Prostate gland (tissue), 2 donors: ENCODE measurements around the gene NOS1AP. TPM values are rescaled to one million over a fixed set of nuclear protein-coding genes. Genes with fewer than 3 reads are reported as not detected.

Source experiments
- DNase-seq: peaks from one replicate; pipeline ENCODE4 v3.0.0-alpha.2; 2019; ENCODE audit warnings: low spot score
- H3K27ac ChIP-seq, 2 donors: fragments of 200-600 bp; sonication (generic); 2 replicates each; pipeline ENCODE4 v1.5.1; 2017 to 2019
- H3K27me3 ChIP-seq: fragments of 200-600 bp; sonication (generic); replicated peaks from 2 replicates; pipeline ENCODE4 v1.5.1; 2019; ENCODE audit not compliant: insufficient read depth
- H3K36me3 ChIP-seq, 2 donors: fragments of 200-600 bp; sonication (generic); 1 replicate in 1 of 2; 2 replicates in 1 of 2; pipeline versions ENCODE4 v1.5.1 to v1.8.1; 2017 to 2019
- H3K4me1 ChIP-seq: fragments of 200-600 bp; sonication (generic); replicated peaks from 2 replicates; pipeline ENCODE4 v1.5.1; 2019
- H3K4me3 ChIP-seq, 2 donors: fragments of 200-600 bp; sonication (generic); 2 replicates each; pipeline ENCODE4 v1.5.1; 2017 to 2019
- H3K9me3 ChIP-seq: fragments of 200-600 bp; sonication (generic); 2 replicates; pipeline ENCODE4 v1.5.1; 2017
- CTCF ChIP-seq, 4 experiments: fragments of 200-600 bp in 2 of 4; fragments of 450-650 bp in 2 of 4; sonication (generic) in 2 of 4; IDR thresholded peaks; 1 replicate in 3 of 4; 2 replicates in 1 of 4; pipeline ENCODE4 v1.5.1; 2016 to 2019; ENCODE audit warnings: antibody characterized with exemption in 4 of 4, mild to moderate bottlenecking in 2 of 4, moderate library complexity in 2 of 4
- POLR2A ChIP-seq: fragments of 450-650 bp; IDR thresholded peaks from one replicate; pipeline ENCODE4 v1.6.1; 2016; ENCODE audit warnings: antibody characterized with exemption, mild to moderate bottlenecking
- POLR2AphosphoS5 ChIP-seq: sonication (generic); formaldehyde crosslinking; IDR thresholded peaks from one replicate; pipeline ENCODE4 v1.6.1; 2017; ENCODE audit warnings: antibody characterized with exemption
- WGBS: methylation state at CpG from one replicate; pipeline ENCODE4 v1.1.5; 2018; 5-methylcytosine and 5-hydroxymethylcytosine counted together
- intact Hi-C: fragments of 100-400 bp; cut with DNase I; formaldehyde crosslinking; loops from one replicate; pipeline ENCODE4 v1.14.2; 2022
- total RNA-seq, 2 donors: library from RNA; depleted of rRNA; stranded (reverse); fragments of >200 nt; gene quantifications; one replicate each; pipeline ENCODE4 v1.1.0, GENCODE V29; 2016

The NOS1AP gene
- total RNA-seq, 2 donors from 2014 or later, result 9.9 to 11.0 TPM

- H3K27ac ChIP-seq, result no peak overlapping the region
- H3K4me3 ChIP-seq, result no peak overlapping the region
- intact Hi-C loops, result no loop called here
- no peaks in the 10 kb centered on the region for H3K27me3 ChIP-seq
- no peak for DNase-seq
- TF ChIP-seq CTCF (IDR thresholded peaks at IDR 0.05) (no peak), POLR2A (no peak), POLR2AphosphoS5 (no peak)
- WGBS, result 86% methylated on average over 2 of the region's 2 CpGs
- H3K4me1 ChIP-seq, result no peaks in the 10 kb centered on the region
- H3K9me3 ChIP-seq, result no peaks in the 10 kb centered on the region
- no peaks in the 10 kb centered on the region for H3K36me3 ChIP-seq
Measured at GRCh38 chr1:162130308-162130707, 60.8 kb downstream of the NOS1AP start.

GRCh38 chr1:162131400-162132321 is 62.2 kb downstream of the NOS1AP start:
- intact Hi-C loops, result no loop called here
- peak; percentile 35 for DNase-seq
- Histone ChIP-seq H3K27ac (peak overlapping the region in 1 of 2 donors; percentile 31), H3K4me1 (no peaks in the 10 kb centered on the region), H3K27me3 (no peaks in the 10 kb centered on the region), H3K4me3 (no peak overlapping the region), H3K36me3 (no peaks in the 10 kb centered on the region), H3K9me3 (no peaks in the 10 kb centered on the region)
- TF ChIP-seq POLR2A (no peak), CTCF (IDR thresholded peaks at IDR 0.05) (no peak), POLR2AphosphoS5 (peak; percentile 59)
- 15% methylated on average over 4 of the region's 4 CpGs for WGBS

- no peak overlapping the region for H3K27ac ChIP-seq
- no peak overlapping the region for H3K4me3 ChIP-seq
- no peaks in the 10 kb centered on the region for H3K36me3 ChIP-seq
- intact Hi-C loops, result no loop called here
- H3K4me1 ChIP-seq, result no peaks in the 10 kb centered on the region
- no peaks in the 10 kb centered on the region for H3K9me3 ChIP-seq
- no peak for TF ChIP-seq CTCF (IDR thresholded peaks at IDR 0.05)
- TF ChIP-seq POLR2A, result no peak
- no peak for TF ChIP-seq POLR2AphosphoS5
- H3K27me3 ChIP-seq, result no peaks in the 10 kb centered on the region
- 24% methylated on average over 2 of the region's 2 CpGs for WGBS
- no peak for DNase-seq
Measured at GRCh38 chr1:162133566-162133965, 64.1 kb downstream of the NOS1AP start.

GRCh38 chr1:162134646-162135045 is 65.2 kb downstream of the NOS1AP start:
- 98% methylated on average over 2 of the region's 2 CpGs for WGBS

More at GRCh38 chr1:162134646-162135045, 65.2 kb downstream of the NOS1AP start:
- intact Hi-C loops, result no loop called here
- TF ChIP-seq CTCF (IDR thresholded peaks at IDR 0.05), result no peak
- TF ChIP-seq POLR2AphosphoS5, result no peak
- TF ChIP-seq POLR2A, result no peak
- H3K4me3 ChIP-seq, result no peak overlapping the region
- no peaks in the 10 kb centered on the region for H3K27me3 ChIP-seq
- no peaks in the 10 kb centered on the region for H3K36me3 ChIP-seq
- no peaks in the 10 kb centered on the region for H3K9me3 ChIP-seq
- H3K4me1 ChIP-seq, result no peaks in the 10 kb centered on the region
- no peak overlapping the region for H3K27ac ChIP-seq
- DNase-seq, result no peak
